AG09319 (cell line): ENCODE results near the gene ZNF564.

ENCODE experiments used
- DNase-seq: peaks from one replicate; pipeline ENCODE4 v3.0.0-alpha.2; 2010; ENCODE audit warnings: low read depth; ENCODE audit errors: extremely low read depth
- TF ChIP-seq, protein P1 (sequence below): IDR thresholded peaks from 2 replicates; pipeline ENCODE4 v1.5.1; 2011; ENCODE audit warnings: low read depth, mild to moderate bottlenecking, inconsistent platforms, low read length, moderate library complexity

Gene ZNF564

DNA sequence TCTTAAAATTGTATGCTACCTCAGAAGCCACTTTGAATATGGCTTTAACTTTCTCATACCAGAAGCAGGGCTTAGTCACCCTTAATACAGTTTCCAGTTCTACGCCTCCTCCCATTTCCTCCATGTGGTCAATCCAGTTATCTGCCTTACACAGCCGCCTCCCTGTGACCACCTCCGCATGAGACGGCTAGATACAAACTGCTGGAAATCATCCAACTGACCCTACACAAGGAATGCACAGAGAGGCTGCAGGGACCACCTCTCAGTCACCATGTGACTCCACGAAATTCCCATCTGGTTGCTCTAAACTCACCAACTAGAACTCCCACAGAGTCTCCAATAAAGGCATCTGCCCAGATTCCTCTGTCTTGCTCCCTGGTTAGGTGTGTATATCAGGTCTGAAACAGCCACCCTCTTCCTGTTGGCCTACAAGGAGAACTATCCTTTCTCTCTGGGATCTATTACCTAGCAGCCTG, 6.8 kb downstream of the ZNF564 start:
- TF ChIP-seq, protein P1, sequence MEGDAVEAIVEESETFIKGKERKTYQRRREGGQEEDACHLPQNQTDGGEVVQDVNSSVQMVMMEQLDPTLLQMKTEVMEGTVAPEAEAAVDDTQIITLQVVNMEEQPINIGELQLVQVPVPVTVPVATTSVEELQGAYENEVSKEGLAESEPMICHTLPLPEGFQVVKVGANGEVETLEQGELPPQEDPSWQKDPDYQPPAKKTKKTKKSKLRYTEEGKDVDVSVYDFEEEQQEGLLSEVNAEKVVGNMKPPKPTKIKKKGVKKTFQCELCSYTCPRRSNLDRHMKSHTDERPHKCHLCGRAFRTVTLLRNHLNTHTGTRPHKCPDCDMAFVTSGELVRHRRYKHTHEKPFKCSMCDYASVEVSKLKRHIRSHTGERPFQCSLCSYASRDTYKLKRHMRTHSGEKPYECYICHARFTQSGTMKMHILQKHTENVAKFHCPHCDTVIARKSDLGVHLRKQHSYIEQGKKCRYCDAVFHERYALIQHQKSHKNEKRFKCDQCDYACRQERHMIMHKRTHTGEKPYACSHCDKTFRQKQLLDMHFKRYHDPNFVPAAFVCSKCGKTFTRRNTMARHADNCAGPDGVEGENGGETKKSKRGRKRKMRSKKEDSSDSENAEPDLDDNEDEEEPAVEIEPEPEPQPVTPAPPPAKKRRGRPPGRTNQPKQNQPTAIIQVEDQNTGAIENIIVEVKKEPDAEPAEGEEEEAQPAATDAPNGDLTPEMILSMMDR, result no peak
- DNase-seq, result no peak

DNA sequence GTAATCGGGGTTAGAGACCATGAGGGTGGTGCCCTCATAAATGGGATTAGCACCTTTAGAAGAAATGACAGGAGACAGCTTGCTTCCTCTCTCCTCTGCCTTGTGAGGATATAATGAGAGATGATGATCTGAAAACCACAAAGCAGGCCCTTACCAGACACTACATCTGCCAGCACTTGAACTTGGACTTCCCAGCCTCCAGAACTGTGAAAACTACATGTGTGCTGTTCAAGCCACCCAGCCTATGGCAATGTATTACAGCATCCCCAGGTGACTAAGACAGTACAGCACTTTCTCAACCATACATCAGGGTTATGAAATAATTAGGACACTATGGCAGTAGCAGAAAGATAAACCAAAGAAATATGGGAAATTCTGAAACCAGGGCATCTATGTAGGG, 7.4 kb downstream of the ZNF564 start:
- TF ChIP-seq, protein P1, result no peak
- DNase-seq, result no peak

DNA sequence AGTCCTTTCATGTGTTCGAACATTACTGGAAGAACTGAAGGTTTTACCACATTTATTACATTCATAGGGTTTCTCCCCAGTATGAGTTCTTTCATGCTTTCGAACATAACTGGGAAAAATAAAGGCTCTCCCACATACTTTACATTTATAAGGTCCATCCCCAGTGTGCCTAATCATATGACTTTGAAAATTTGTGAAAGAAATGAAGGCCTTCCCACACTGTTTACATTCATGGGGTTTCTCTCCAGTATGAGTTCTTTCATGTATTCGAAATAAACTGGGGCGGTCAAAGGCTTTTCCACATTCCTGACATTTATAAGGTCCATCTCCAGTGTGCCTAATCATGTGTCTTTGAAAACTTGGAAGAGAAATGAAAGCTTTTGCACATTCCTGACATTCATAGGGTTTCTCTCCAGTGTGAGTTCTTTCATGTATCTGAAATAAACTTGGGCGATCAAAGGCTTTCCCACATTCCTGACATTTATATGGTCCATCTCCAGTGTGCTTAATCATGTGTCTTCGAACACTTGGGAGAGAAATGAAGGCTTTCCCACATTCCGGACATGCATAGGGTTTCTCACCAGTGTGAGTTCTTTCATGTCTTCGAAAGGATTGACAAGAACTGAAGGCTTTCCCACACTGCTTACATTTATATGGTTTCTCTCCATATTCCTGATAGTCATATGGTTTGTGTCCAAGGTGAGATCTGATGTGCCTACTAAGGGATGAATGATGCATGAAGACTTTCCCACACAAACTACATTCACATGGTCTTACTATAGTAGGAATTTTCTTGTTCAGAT, 24.0 kb downstream of the ZNF564 start:
- DNase-seq, result no peak
- TF ChIP-seq, protein P1, result no peak

DNA sequence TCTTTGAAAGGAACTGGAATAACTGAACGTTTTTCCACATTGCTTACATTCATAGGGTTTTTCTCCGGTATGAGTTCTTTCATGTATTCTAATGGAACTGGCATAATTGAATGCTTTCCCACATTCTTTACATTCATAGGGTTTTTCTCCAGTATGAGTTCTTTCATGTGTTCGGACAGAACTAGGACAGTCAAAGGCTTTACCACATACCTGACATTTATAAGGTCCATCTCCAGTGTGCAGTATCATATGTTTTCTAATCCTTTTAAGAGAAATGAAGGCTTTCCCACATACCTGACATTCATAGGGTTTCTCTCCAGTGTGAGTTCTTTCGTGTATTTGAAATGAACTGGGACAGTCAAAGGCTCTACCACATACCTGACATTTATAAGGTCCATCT, 24.7 kb downstream of the ZNF564 start:
- TF ChIP-seq, protein P1, result no peak

DNA sequence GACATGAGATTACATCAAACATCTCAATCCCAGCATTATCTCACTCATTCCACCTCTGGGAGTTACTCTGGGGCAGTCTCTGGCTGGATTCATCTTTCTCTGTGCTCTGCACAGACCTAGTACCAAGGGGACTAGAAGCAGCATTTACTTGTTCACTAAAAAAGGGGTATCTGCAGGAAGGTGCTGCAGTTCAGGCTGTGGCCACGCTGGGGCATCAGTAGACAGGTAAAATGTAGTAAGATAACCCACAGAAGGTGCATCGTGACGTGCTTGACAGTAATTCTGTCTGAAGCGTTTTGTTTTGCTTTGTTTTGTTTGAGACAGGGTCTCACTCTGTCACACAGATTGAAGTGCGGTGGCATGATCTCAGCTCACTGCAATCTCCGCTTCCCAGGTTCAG, 29.3 kb downstream of the ZNF564 start:
- no peak for DNase-seq
- TF ChIP-seq, protein P1, result no peak

More for the DNA sequence above, 24.7 kb downstream of the ZNF564 start:
- no peak for DNase-seq

DNA sequence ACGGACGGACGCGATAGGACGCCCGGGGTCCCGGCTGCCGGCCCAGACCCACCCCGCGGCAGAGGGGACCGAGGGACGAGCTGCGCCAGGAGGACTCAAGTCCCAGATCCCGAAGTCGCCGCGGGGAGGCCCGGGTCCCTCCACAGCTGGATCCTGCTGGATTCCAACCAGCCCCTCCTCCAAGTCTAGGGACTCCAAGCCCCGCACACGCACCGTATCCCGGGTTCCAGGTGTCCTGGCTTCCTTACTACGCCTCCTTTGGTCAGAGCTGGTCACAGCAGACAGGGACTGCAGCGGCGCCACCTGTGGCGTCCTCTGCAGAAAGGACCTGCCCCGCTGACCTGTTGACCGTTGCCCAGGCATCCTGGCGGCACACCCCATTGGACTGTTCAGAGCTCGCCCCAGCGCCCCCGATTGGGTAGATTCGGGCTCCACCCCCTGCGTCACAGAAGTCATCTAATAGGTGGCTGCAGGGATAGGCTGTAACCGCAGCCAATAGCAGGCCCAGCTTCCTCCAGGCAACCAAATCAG, 37.7 kb downstream of the ZNF564 start:
- TF ChIP-seq, protein P1, result no peak
- no peak for DNase-seq

DNA sequence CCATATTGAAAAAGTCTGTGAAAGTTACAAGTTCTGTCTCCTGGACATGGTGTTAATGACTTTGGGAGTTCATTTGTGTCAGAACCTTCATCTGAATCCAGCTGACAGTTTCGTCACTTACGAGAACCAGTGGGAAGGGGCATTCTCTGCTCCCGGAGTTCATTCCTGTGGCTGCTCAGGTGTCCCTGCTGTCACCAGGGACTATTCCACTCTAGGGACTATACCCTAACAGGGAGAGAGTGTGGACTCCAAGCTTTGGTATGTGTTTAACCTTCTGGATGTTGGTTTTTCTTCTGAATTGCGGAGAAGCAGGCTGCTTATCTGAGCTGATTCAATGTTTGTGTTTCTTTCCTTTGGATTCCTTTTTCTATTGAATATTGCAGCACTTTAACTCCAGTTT, 54.2 kb downstream of the ZNF564 start:
- DNase-seq, result no peak
- TF ChIP-seq, protein P1, result no peak
